Retina (tissue), 1 donor: Measurements from ENCODE around the gene CACHD1.
A peak's percentile ranks its signal among the peaks of the same experiment; 100 is the strongest.

ENCODE experiments used
- DNase-seq: peaks from one replicate; pipeline ENCODE4 v3.0.0-alpha.2; 2016

Gene CACHD1

DNA sequence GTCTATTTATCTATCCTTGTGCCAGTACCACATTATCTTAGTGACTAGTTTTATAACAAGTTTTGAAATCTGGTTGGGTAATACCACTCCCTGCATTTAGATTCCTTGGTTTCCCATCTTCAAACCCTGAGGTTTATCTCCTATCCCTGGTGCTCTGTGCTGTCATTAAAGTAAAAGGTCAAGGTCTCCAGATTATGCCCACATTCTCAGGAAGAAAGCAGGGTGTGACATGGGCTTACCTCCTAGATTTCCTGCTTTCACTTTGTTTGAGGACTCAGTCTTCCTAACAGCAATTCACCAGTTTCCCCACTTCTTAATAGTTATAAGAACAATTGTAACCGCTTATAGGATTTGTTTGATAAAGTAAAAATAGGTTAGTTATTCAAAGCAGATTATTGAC, 86.0 kb downstream of the CACHD1 start:
- DNase-seq, result no peak

DNA sequence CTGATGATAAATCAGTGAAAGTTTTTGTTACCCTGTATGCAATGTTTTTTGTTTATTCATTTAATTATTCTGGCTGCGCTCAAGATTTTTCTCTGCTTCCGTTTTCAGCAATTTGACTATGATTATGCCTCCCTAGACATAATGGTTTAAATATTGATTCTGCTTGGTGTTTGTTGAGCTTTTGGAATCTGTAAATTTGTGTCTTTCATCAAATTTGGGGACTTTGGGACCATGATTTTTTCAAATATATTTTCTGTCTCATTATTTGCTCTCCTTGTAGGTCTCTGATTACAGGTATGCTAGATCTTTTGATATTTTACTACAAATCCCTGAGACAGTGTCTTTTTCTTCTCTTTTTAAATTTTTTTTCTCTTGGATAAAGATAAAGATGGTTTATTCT, 92.1 kb downstream of the CACHD1 start:
- no peak for DNase-seq

DNA sequence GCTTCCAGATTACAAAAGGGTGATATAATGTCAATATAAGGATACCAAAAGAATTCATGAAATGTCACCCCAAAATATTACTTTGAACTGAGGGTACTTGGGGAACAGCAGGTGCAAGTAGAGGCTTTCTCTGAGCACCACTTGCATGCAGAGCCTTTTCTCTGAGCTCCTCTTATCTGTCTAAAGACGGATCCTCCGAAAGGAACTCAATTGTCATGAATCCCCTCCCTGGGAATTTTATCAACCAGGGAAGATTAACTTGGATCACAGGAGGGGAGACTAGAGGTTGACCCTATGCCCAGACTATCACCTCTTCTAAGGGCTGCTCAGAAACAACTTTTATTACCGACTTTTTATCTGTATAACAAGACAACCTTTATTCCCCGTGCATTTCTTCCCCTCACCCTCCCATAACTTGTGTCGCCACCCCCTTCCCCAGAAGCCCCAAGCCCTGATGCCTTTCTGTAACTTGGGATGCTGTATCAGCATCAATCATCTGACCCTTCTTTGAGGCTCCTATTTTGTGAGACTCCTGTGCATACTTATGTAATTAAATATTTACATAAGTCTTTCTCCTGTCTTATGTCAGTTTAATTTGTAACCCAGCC, 94.1 kb downstream of the CACHD1 start:
- DNase-seq, result no peak

DNA sequence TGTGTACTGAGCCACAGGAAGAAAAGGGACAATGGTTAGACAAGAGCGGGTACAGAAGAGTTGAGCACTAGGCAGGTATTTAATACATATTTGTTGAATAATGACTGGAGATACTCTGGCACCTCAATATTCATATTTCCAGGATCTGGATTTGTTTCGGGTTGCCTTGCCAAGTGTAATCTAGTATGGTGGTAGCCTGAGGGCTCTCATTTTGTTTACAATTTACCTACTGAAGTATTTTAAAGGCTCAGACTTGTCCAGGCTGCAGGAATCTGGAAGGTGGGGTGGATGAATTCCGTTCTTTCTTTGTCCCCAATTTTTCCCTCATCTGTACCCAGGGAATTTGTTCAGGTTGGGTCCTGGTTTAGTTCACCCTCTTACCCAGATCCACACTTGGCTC, 95.0 kb downstream of the CACHD1 start:
- DNase-seq, result no peak

DNA sequence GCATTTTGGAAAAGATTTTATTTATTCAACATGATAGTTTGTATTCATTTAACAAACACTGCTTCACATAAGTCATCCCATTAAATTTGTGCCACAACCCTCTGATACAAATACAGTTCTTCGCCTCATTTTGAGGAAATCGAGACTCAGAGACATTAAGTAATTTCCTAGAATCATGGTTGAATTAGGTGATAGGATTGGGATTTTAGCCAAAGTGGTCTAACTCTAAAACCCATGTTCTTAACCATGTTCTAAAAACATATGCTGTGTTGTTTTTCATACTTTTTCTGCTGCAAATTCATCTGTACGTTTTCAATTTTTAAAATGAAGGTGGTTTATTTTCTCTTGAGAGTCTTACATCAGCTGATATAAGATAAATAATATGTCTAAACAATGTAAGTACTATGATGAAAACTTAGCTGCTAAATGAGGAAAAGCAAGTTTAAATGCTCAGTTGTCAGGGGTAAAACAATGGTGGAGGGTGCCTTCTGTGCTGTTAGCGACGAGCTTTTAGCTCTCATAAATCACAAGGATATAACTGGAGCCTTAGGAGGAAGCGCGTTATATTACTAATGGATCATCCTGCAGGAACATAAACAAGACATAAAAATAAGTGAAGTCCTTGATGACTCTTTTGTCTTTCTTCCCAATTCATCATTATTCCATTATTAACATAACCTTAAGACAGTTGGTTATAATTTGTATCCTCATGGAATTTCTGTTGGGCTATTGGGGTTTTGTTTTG, 97.7 kb downstream of the CACHD1 start:
- DNase-seq, result no peak

DNA sequence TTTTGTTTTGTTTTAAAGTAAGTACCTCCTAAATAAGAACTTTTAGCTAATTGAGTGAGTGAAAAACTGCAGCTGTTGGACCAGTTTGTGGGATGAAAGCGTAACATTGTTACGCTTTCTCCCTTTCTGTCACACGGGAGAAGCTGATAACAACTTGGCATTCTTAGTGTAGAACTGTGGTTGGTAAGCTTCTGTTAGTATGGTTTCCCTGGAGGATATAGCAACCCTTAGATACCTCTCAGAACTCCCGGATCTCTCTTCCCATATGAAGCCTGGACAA, 98.2 kb downstream of the CACHD1 start:
- DNase-seq, result no peak

DNA sequence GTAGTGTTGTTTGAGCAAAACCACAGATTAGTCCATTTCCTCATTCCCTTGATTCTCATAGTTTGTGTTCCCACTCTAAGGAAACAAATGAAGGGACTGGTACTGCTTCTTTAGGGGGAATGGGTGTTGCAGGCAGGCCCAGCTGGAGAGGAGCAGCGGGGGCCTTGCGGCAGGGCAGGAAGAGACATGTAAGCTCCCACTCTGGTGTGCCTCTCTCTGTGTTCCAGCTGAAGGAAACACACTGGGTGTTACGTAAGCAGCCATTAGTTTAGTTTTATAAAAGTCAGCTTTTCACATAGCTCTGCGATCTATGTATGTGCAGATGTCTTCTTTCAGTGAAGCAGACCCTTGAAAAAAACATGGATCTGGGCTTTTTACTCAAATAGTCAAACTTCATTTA, 99.5 kb downstream of the CACHD1 start:
- DNase-seq, result no peak

DNA sequence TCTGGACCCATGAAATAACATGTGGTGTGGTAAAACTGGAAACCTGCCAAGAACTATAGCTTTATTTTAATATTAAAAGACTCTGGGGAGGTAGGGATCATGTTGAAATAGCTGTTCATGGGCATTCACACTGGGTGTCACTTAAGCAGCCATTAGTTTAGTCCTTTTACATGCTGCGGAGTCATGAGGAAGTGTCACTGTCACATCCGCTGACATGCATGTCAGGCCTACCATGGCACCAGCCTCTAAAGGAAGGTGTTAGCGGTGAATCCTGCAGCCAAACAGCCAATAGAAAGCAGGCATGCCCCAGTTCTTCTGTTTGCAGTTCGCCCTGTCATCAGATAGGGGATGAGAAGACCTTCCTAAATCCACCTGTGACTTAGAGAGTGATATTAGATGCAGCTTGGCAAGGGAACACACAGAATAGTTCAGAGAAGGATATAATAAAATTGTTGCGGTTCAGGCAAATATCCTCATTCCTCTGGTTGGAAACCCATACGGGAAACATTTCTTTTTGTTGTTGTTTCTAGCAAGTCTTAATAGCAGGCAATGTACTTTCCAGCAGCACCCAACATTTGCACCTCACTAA, 100.4 kb downstream of the CACHD1 start:
- no peak for DNase-seq

DNA sequence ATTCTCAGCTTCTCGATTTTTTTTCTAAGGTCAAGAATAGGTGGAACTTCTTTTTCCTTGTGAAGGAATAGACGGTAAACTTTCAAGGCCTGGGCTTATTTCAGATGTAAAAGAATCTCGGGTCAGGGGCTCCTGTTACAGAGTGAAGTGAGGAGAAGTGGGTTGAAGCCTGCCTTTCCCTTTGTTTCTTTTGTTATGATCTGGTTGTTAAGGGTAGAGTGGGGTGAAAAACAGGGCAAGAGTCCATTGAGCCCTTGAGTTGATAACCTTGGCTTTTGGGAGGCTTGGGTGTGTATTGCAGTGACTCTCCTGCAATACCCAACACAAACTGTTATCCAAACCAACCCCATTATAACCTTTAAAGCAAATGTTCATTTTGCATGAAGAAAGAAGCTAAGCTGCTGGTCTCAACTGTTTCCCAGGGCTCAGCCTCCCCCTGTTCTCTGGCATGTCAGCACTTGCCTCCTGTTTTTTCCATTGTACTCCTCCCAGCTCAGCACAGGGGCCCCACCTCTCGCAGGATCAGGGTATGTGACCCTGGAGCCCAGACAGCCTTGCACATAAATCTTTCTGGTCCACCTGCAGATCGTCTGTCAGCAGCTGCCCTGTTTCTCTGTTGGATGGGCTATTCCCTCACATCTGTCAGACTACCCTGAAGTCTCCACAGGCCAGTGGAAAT, 102.4 kb downstream of the CACHD1 start:
- DNase-seq, result no peak

DNA sequence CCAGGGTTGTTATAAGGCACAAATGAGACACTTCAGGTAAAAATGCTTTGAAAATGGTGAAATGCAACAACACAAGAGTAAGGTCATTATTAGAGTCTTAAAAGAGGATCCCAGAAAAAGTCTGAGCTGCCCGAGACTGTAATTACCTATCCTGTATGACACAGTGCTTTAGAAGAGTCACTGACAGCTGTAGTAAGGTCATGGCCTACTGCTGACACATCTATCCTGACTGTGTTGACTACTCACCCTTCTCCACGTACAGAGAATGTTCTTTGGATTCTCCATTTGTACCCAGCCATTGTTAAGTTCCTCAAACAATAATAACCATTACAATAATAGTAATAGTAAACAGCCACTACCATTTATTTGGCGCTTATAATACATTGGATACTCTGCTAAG, 104.4 kb downstream of the CACHD1 start:
- no peak for DNase-seq

DNA sequence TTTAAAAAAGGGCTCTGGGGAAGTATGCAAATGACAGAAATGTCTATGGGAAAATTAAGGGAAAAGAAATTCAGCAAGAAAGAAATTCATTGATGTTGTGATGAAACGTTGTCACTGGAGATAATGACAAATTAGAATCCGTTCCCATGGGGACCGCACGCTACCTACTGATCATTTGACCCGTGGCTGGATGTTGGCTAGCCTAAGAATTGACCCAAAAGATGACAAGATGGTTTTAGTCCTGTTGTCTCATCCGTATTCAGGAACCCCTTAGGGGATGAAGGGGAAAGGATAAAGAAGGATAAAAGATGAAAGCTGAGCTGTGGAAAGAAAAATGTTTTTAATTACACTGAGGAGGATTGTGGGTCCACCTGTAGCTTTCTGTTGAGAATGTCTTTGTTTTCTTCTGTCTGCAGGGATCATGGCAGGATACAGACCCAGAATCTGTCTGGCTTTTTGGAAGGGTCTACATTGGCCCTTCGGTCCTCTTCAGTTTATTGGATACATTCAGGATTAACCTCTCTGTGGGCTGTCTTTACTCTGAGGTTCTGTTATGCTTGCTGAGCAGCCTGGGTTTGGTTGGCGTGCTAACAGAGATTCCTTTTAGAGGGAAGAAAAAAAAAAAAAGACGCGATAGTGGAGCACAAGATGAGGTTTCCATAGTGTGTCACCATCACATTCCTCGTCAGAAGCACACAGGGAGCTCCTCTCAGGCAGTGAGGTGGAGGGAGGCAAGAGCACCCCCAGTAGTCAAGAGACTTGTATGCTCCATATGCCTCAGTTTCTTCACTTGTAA, 106.2 kb downstream of the CACHD1 start:
- DNase-seq, result no peak

DNA sequence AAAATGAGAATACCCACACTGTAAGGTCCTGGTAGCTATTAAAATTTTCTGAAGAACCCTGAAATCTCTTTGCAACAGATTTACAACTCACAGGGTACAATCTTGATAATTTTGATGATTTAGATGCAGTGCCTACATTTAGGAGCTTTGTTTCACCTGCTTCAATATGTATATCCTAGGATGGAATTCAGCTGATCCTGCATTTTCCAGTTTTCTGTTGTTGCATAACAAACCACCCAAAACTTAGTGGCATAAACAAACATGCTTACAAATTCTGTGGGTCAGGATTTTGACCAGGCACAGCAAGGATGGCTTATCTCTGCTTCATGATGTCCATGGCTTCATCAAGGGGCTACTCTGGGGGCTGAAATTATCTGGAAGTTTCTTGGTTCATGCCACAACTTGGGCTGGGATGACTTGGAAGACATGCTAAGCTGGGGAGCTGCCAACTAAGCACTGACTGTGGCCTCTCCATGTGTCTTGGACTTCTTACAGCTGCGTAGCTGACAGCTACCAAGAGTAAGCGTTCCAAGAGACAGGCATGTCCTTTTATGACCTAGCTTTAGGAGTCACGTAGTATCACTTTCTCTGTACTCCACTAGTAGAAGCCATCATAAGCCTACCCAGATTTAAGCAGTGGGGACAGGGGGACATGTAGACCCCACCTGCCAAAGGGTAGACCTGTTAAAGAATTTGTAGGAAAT, 108.5 kb downstream of the CACHD1 start:
- no peak for DNase-seq

DNA sequence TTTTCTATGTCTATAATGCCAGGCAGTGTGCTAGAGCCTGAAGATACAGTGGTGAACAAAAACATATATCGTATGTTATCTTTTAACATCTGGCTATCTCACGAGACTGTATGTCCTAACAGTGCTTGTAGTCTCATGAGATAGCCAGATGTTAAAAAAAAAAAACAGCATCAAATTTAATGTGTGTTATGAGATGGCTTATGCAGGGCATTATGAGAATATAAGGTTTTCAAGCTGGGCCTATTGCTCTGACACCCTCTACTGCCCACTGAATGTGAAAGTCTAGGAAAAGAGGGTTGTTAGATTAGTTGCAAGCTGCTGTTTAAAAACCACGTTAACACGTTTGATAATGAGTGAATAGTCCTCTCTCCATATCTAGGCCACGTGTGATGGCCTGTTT, 109.8 kb downstream of the CACHD1 start:
- no peak for DNase-seq

DNA sequence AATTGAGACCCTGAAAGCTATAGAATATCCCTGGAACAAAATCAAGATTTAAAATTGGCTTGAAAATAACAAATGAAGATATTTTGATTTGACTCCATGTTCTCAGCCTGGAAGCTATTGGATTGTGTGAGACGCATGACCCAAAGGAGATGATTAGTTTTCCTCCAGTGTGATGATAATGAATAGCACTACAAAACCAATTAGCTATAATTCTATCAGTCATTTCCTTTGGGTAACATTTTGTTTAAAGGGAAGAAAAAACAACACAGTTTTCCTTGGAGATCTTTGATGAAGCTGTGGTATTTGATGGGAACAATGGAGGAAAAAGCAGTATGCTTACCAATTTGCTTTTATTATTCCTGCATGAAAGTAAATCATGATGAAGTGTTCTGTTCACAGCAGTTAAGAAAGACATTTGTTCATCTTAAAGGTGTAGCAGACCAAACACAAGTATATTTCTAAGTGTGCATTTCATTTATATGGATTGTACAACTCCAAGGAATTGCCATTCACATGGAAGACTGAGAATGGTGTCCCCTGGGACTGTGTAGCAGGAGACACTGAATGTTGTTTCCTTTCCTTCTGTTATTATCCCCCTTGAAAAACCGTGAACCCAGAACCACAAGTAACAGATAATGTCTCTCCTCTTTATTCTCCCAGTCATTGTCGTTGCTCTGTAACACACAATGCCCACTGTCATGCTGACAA, 111.4 kb downstream of the CACHD1 start:
- no peak for DNase-seq

DNA sequence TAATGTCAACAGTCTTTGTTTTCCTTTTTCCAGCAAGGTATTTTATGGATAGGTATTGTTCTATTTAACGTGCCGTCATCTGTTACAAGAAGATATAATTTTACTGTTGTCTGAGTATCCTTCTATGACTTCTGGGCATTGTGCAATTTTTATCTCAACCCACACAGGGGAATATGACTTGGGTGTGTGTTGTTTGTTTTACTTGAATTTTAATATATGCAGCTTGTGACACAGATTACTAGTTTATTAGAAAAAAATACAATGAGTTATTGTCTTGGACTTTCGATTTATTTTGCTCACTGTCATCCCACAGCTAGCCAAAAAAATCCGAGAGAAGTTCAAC, 111.9 kb downstream of the CACHD1 start:
- no peak for DNase-seq

DNA sequence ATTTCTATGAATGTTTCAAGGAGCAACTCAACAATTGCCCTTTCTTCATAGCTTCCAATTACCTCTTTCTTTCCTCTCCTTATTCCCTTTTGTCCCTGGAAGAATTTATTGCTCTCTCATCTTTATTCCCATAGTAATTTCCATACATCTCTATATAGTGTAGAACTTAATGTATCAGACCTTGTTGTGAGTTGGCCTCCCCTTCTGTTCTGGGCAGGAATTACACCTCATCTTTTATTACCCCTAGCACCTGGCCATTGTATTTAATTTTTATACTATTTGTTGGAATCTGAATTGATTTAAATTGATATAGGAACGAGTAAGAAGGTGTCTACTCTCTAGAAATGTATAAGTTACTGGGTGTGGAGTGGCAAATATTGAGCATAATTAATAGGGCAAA, 114.5 kb downstream of the CACHD1 start:
- no peak for DNase-seq

DNA sequence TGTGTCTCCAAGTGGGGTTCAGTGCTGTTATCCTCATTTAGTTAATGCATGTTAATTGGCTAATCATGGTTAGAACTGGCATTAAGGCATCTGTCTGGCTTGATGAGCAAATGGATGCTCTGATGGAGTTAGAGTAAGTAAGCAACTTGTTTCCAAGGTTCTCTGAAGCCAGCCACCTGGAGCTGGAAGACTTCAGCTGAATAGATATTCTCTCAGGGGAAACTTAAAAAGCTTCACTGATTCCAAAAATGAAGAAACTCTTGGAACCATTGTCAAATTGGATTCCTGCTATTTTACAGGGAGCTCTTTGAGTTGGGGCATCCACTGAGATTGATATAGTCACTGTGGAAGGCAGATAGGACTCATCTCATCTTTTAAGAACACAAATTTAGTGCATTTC, 118.9 kb downstream of the CACHD1 start:
- DNase-seq, result no peak

DNA sequence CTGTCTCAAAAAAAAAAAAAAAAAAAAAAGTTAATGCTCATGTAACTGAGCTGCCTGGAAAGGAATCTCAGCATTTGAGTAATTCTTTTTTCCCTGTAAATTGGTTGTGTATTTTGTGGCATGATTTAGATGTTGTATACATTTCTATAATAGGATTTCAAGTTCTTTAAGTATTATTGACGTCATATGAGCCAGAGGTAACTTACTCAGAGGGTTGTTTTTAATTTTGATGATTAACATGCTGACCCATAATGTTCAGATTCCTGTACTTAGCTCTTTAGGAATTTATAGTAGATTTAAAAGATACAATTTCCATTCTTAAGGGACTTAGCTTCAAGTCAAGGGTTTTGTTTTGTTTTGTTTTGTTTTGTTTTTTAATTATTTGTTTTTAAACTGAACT, 120.4 kb downstream of the CACHD1 start:
- no peak for DNase-seq

DNA sequence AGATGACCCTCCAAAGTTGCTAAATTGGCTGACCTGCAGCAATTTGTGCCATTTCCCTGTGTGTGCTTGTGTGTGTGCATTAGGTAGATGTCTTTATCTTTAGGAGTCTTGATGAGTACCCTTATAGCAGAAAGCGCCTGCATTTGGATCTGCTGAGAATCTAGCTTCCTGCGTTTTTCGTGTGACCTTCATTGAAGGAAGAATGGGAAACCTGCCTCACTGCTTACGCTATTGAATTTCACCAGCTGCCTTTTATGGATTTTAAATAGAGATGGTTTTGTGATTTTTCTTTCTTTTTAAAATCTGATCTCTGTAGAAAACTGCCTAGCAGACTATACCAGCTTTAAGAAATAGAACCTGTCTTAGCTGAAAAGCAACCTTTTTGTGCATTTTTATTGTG, 124.5 kb downstream of the CACHD1 start:
- no peak for DNase-seq

DNA sequence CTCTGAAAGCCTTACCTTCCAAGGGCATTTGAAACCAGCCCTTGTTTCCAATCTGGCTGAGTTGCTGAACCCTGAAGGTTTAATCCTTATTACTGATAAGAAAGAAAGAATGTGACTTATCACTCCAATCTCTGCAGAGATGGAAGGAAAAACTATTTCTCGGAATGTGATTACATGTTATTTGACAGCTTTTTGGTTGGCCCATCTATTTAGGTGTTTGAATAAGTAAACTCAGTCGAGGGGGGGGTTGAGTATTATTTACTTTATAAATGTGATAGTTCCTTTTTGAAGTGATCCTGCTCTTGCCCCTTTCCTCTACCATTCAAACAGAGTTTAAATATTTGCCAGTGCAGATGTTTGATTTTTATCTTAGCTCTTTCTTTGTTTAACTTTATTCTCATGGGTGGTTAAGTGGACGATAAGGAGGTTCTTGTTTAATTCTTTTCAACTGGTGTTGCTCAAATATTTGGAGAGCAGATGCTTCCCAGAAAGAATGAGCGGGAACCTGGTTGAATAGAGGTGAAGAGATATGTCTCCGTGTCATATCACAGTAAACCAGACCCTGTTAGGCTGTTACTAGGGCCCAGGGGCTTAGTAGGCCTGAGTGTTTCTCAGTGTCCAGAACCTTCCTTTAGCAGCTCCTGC, 126.1 kb downstream of the CACHD1 start:
- no peak for DNase-seq

DNA sequence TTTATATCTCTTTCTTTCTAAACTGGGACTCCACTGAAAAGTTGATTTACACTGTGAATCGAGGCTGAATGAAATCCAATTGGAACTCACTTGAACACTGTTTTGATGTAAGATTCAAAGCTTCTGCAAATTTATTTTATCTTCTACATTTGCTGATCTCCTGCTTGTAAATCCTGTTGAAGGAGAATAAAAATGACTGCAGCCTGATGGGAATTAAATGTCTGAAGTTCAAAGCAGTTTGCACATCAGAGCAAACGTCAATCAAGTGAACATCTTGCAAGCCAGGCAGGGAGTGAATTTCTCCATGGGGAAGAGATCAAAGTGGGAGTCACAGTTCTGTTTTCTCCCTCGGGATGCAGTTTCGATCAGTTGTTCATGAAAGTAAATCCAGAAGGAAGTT, 127.2 kb downstream of the CACHD1 start:
- peak; percentile 58 for DNase-seq

DNA sequence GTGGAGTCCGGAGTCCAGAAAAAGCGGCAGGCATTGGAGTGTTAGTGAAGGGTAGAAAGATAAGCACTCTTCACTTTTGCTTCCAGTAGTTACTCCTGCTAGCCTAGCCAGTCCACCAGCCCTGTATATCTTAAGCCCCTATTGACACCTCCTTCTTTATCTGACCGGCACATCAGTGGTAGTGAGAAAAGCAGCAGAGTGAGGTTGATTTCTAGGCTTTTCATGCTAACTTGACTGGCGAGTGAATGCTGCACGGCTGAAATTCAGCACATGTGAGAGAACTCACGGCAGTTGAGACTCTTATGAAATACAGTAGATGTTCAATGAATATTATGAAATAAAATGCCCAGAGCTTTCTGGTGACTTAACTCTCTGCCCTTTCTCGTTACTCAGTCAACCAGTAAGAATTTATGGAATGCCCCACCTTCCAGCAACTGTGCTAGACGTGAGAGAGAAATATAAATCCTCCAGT, 128.2 kb downstream of the CACHD1 start:
- DNase-seq, result peak; percentile 40
